NCI-H345 (cell line): ENCODE data around the gene FBXO38.

ENCODE experiments used
- DNase-seq: peaks from one replicate; lab custom pipeline; 2025; lab: John Stamatoyannopoulos, UW

The FBXO38 gene

DNA sequence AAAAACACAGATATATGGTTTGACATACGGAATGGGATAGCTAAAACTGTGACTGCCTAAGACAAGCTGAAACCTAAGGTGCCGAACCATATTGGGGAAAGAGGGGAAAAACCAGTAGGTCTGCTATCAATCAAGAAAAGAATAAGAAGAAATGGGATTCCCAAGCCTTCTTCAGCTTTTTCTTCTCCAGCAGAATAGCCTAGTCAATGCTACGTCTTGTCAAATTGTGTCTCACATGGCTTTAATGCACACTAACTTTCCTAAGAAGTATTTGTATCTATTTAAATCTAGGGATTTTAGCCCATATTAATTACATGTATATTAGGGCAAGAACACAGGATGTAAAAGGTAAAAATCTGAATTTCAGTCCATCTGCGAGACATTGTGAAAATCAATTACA is 797 bp upstream of the FBXO38 start:
- no peak for DNase-seq

DNA sequence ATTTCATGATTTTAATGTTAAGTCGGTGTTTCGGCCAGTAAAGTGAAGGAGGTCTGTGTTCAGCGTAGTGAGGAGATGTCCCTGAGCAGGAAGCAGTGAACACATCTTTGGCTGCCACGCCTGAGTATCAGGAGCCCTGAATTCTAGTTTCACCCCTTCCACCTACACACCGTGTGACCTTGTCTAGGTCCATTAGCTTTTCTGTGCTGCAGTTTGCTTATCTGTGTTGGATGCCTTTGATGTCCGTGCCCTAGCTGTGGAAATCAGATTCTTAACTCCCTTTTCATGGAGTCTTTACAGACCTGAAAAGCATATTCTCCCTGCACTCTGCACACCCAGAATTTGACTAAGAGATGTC is 601 bp downstream of the FBXO38 start:
- DNase-seq, result no peak

DNA sequence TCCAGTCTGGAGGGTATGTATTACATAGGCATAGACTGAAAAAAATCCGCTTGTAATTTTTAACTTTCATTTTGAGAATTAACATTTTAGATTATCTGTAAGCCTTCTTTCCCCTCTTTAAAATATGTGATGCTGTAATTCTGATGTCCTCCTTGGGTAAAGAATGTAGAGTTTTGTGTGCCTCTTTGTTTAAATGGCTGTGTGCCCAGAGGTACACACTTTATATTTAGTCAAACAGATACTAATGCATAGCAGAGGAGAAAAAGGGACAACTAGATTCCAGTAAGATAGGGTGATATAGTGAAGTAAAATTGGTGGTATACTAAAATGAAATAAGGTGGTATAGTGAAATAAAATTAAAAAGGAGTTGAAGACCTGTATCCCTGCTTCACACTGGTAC is 1.3 kb downstream of the FBXO38 start:
- no peak for DNase-seq

DNA sequence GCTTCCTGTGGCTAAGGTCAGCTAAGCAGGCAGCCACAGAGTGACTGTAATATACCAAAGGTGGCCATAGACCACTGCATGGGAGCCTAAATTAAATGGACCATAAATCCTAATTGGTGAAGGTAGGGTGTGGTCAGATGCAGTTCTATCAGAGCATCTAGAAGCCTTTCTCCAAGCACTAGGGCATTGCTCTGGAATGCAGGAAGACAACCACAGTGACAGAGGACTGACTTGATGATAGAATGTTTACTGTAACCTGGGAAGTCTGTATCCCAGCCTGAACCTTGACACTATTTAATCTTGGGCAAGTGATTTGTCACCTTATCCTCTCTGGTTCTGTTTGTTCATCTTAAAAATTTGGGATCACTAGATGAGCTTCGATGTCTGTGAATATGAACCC is 2.3 kb downstream of the FBXO38 start:
- no peak for DNase-seq

DNA sequence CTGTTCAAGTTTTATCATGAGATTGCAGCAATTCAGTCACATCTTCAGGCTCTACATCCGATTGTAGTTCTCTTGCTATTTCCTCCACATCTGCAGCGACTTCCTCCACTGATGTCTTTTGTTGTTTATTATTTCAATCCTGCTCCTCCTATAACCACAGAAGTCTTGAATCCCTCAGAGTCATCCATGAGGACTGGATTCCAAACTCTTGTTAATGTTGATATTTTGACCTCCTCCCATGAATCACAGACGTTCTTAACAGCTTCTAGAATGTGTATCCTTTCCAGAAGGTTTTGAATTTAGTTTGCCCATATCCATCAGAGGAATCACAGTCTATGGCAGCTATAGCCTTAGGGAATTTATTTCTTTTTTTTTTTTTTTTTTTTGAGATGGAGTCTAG is 3.6 kb downstream of the FBXO38 start:
- DNase-seq, result no peak

DNA sequence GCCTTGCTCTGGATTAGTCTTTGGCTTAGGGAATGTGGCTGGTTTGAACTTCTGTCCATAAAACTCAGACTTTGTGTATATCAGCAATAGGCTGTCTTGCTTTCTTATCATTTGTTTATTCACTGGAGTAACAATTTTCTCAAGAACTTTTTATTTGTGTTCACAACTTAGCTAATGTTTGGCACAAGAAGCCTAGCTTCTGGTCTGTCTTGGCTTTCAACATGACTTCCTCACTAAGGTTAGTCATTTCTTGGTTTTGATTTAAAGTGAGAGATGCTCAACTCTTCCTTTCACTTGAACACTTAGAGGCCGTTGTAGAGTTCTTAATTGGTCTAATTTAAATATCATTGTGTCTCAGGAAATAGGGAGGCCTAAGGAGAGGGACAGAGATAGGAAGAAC is 4.9 kb downstream of the FBXO38 start:
- no peak for DNase-seq

DNA sequence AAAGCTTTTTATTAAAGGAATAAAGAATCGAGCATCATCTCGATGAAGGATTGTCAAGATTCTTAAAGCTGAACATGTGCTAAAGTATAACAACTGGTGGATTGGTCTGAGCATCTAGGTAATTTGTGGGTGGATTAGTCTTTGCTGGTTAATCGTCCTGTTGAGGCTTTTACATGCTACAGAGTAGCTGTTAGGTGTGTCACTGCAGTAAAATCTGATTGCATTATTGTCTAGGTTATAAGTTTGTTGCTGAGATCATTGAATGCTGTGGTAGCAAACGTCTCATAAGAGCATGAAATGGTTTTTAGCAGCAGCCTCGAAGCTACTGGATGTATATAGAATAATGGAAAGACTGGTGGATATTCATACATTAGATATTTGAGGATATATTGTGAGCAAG is 7.2 kb downstream of the FBXO38 start:
- no peak for DNase-seq

DNA sequence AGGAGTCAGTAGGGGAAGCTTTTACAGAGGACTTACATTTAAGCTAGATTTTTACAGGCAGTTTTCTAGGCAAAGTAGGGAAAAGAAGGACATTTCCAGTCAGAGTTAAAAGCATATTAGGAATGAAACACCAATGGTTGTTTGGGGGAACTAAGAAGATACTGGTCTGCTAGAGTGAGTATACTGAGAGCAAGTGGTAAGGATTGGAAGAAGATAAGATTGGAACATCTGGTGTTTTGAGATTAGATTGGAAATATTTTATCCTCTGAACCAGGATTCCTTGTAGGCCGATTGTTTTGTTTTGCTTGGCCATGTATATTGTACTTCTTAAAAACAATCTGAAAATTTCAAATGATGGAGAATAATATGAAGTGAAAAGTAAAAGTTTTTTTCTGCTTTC is 7.7 kb downstream of the FBXO38 start:
- DNase-seq, result no peak

DNA sequence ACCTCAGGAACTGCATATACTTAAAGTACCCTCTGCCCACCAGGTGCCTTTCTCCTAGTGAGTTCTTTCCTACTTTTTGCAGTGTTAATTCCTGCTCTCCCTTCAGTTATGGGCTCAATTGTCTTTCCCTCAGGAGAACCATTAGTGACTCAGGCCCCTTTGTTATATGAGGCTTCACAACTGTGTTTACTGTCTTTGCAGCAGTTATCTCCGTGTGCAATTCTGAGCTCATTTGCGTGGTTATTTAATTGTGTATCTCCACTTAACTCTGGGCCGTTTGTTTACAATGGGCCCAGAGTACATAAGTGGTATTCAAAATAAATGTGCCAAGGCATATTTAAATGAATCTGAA is 9.6 kb downstream of the FBXO38 start:
- DNase-seq, result peak; percentile 95

DNA sequence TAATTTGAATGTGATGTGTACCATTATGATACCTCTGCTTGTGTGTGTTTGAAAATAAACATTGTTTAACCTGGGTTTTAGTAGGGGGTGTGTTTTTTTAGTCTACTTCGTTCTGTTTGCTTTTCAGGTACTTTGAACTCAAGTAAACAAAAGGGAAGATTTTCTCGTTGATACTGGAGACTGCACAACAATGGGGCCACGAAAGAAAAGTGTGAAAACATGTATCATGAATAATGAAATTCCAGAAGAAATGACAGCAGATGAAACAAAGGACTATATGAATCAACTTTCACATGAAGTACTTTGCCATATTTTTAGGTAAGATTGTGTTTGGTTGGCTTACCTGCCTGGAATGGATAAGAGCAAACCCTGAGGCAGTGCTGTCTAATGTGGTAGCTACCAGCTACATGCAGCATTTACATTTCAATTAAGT is 10.8 kb downstream of the FBXO38 start:
- DNase-seq, result peak; percentile 48

DNA sequence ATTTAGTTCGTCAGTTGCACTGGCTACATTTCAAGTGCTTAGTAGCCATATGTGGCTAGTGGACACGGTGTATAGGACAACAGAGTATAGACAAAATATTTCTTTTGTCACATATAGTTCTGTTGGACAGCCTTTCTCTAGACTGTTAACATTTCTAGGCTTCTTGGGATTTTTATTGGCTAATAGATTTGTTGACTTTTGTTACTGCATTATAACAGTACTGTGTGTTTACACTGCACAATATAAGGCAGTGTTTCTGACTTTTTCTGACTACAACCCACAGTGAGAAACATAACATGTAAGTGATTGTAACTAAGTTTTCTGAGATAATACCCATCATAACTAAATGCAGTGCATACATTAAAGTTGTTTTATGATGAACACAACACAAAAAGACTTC is 11.3 kb downstream of the FBXO38 start:
- no peak for DNase-seq

DNA sequence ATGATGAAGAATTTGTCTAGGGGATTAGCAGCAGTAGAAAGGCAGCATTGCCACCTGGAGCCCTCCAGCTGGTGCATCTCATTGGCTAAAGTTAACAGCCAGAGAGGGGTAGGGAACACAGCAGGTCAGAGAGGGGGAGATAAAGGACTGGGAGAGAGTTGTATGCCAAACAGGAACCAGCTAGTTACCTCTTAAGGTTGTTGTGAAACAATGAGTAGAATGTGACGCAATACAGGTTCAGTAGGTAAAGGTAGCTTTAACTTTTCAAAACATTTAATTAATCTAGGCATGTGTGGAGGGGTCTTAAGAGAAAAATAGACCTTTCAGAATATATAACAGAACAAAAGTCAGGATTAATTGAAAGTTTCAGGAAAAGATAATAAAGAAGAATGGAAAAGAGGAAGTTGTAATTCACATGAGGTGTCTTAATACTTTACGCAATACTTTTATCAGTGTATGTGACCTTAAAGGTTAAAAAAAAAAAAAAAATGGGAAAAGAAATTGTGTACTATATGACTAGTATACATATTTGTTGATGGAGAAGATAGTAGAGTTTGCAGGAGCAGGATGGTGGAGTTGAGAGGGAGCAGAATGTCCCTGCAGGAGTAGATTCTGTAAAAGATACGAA is 14.3 kb downstream of the FBXO38 start:
- peak; percentile 5 for DNase-seq

DNA sequence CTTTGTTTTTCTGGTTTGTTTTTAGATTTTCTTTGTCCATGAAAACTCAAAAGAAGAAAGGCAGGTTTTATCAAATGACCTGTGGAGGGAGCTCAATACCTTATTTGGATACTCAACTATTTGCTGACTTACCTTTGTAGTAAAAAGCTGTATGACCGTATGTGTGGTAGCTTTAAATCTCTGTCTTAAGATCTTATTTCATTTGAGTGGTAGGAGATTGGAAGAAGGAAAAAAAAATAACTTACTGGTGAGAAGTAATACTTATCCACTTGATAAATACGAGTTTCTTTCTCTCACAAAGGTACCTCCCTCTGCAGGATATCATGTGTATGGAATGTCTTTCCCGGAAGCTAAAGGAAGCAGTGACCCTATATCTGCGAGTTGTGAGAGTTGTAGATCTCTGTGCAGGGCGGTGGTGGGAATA is 15.0 kb downstream of the FBXO38 start:
- no peak for DNase-seq

DNA sequence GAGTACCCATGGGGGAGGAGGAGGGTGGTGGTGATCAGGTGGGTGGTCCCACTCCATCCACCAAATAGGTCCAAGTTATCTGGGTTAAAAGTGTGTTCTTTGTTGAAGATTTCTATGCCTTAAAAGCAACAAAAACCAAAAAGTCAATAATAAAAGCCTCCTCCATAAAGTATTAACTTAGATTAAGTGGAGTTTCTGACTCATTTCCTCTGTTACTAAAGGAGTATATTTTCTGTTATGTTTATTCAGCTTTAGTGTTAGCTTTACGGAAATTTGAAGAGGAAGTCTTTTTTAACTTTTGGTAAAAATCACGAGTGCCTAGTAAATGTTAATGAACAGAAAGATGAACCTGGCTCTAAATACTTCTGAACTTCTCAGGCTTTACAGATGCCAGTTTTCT is 17.8 kb downstream of the FBXO38 start:
- DNase-seq, result no peak

DNA sequence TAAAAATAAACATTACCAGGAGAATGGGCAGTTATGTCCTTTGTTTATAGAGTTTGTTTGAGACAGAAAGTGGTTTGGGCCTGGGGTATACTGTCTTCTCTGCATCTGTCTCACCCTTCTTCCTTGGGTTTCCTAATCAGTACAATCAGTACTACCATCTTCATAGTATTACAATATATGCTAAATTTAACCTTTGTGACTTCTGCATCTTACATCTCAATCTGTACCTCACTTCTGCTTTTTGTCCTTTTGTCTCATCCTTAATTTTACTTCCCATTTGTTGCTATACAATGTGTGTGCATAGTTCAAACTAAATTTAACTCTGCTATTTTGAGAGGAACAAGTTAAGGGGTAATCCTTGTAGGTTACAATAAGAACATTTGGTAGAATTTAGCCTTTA is 19.6 kb downstream of the FBXO38 start:
- no peak for DNase-seq

DNA sequence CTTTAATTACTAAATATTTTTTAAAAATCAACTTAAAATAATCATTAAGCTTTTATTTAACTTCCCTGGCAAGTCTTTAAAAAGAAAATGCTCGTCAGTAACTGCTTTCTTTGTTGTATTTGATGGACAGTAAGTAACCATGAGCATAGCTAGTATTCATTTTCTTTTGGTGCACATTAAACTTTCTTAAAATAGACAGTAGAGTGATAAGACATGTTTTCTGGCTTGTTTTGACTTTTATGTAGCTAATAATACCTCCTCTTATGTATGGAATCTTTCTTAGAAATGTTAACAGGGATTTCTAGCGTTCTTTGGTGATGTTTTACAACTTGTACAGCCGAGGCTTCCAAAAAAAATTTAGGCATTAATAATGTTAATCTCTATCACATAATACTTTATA is 22.6 kb downstream of the FBXO38 start:
- DNase-seq, result no peak

DNA sequence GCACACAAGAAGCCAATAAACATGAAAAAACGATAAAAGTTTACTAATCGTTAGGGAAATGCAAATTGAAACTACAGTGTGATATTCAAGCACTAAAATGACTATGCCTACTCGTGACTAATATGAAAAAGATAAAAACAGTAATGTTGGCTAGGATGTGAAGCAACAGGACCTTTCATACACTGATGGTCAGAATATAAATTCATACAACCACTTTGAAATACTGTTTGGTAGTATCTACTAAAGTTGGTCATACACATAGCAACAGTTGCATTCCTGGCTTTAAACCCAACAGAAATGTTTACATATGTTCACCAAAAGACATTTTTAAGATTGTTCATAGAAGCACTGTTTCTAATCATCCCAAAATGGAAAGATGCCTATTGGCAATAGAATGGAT is 24.3 kb downstream of the FBXO38 start:
- no peak for DNase-seq

DNA sequence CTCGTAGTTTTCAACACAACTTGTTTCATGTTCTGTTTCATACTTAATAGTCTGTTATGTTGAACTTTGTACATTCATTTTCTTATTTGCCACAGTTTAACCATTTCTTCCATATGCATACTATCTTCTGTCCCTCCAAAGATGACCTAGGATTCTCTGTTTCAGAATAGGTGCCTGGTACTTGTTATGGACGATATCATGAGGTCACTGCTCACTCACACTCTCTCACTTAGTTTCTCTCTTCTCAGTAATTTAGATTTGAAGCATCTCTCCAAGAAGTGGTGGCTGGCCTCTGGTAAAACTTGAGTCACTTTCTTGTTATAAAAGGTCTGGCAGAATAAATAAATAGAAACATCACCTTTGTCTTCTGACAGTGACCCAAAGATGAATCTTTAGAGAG is 28.4 kb downstream of the FBXO38 start:
- DNase-seq, result no peak

DNA sequence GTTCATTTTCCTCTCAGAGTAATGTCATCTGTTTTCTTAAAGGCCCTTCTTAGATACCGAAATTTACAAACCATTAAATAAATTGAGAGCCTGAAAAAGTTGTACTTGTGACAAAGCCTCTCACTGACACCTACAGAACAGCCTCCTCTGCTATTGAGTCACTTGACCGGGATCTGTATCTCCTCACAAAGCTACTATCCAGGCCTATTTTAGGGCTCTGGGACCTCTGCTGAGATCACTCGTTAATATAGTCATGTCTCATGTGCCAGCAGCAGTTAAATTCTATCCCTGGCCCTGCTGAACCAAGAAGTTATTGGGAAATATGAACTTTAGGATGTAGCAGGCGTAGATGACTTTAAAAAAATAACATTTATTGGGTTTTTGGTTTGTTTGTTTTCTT is 31.1 kb downstream of the FBXO38 start:
- DNase-seq, result no peak

DNA sequence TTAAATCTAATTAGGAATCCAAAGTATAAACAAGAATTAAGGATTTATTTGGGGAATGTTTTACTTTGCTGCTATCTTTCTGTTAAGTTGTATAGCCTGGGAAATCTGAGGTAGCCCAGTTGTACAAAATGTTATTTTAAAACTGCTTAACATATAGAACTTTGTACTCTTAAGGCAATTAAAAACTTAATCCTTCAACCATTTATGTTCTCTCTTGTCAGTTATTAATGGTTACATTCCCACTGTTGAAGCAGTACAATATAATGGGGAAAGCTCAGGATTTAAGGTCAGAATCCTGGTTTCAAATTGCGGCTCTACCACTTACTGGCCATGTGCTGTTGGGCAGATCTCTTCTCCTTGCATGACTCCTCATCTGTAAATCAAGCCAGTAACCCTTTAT is 32.7 kb downstream of the FBXO38 start:
- DNase-seq, result no peak

DNA sequence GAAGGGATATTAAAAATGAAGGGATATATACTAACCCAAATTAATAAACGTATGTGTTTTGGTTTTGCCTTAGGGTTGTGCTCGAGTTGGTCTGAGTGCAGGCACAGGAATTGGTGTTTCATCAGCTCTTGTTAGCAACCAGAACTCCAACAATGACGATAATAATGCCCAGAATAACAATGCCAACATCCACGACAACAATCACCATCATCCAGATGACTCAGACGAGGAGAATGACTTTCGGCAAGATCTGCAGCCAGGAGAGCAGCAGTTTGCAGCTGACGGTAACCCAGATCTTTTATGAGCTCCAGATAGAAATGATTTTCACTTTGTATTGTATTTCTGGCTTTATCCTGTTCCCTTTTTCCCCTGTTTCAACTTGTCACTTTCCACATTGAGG is 33.2 kb downstream of the FBXO38 start:
- DNase-seq, result no peak

DNA sequence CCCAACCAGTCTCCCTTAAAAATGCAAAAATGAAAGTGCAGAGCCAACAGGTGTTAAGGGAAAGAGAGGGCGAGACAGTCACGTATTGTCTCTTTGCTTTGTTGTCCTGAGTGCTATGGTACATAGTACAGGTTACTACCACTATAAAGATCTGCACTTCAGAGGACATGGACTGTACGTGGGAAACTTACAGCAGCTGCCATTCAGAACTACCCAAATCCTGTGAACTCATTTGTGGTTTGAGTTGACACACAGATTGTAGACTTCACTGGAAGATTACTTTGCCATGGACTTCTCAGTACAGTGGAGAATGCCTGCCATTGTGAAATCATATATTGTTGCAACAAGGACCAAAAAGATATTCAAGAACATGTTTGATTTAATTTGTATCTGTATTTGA is 34.8 kb downstream of the FBXO38 start:
- DNase-seq, result no peak

DNA sequence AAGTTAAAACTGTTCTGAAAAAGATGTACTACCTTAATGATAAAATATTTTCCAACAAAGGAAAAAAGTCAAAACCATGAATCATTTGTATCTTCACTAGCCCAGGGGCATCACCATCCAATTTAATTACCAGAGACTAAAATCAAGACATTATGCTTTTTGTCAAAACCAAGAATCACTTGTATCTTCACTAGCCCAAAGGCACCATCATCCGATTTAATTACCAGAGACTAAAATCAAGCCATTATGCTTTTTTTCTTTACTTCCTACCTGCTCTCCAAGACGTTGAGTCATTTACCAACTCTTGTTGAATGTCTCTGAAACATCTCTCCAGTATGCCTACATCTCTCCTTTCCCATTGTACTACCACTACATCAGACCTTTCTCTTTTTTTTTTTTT is 37.9 kb downstream of the FBXO38 start:
- DNase-seq, result no peak

DNA sequence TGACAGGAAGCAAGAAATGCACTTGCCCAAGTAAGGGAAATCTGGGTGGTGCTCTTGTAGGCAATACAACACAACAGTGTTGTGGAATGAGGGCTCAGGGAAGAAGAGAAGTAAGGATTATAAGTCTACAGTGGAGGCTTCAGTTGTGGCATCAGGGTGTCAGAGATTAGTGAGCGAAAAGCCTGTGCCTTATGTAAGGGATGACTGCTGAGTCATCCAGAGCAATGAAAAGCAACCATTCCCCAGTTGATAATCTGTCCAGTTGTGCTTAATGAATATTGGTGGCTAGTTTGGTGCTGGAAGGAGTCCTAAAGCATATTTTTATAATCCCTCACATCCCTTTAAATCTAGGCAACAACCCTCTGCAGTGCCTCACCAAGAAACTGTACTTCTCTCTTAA is 42.0 kb downstream of the FBXO38 start:
- DNase-seq, result no peak

DNA sequence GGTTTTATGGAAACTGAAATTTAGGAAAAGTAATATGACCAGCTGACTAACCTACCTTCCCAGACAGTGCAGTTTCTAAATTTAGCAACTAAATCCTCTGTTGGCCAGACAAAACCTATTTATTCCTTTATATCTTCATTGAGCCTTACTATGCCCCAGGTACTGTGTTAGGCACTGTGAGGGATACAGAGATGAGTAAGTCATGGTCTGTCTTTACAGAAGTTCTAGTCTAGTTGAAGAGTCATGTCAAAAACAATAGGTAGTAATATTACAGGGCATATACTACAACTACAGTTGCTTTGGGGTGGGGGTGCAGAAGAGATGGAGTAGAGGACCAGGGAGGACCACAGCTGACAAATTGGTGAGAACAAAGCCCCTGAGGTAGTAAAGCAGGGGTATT is 42.8 kb downstream of the FBXO38 start:
- DNase-seq, result no peak
